ENCODE data around the gene C2orf66.

Gene C2orf66

GRCh38 chr2:196758474-196759377, 50.4 kb downstream of the C2orf66 start:
- no peak for DNase-seq

Measured in NCI-H187 (cell line).